ENCODE measurements around the gene LY6G5C. TPM values are rescaled to one million over a fixed set of nuclear protein-coding genes. Genes with fewer than 3 reads are reported as not detected.
A peak's percentile ranks its signal among the peaks of the same experiment; 100 is the strongest.

Gene LY6G5C
- total and polyA plus RNA-seq, 9 of the 15 experiments (the other 6 are each of a cell fraction or from before 2014, with no cell fraction given) = 0.10 to 0.67 (median 0.46) TPM; not detected in 4

- TF ChIP-seq RREB1 (CRISPR knock-in tag; IDR thresholded peaks at IDR 0.05) (0 out of 2 replicates have a peak, but pooled peaks have one; percentile 64), CEBPB (tag; IDR thresholded peaks at IDR 0.05) (no peak), FOXA1 (IDR thresholded peaks at IDR 0.05; ENCODE audit: borderline replicate concordance) (no peak), FOXJ2 (tag; IDR thresholded peaks at IDR 0.05) (no peak), ARID1B (IDR thresholded peaks at IDR 0.05) (peak; percentile 91), IFI16 (CRISPR knock-in tag; IDR thresholded peaks at IDR 0.05) (no peak), TSHZ1 (CRISPR knock-in tag; IDR thresholded peaks at IDR 0.05) (no peak), ZNF695 (CRISPR knock-in tag; IDR thresholded peaks at IDR 0.05) (no peak), NUFIP1 (IDR thresholded peaks at IDR 0.05; ENCODE audit: partially characterized antibody) (no peak), DLX4 (CRISPR knock-in tag; IDR thresholded peaks at IDR 0.05) (no peak), CREM (IDR thresholded peaks at IDR 0.05; ENCODE audit: low read depth) (0 out of 2 replicates have a peak, but pooled peaks have one; percentile 44), ZNF592 (IDR thresholded peaks at IDR 0.05) (peak; percentile 74; the same call in 1 of the 2 replicates), BHLHE40 (IDR thresholded peaks at IDR 0.05; ENCODE audit: low read length) (no peak), GTF2E2 (tag; IDR thresholded peaks at IDR 0.05) (no peak), MTF1 (CRISPR knock-in tag; IDR thresholded peaks at IDR 0.05; ENCODE audit: borderline replicate concordance) (no peak), HLTF (IDR thresholded peaks at IDR 0.05) (peak; percentile 70)
These were observed 5.6 kb upstream of the LY6G5C start (continued) for GRCh38 chr6:31686483-31686882.
